B cell (primary cell): ENCODE results near the gene OR52E2. TPM values are rescaled to one million over a fixed set of nuclear protein-coding genes. Genes with fewer than 3 reads are reported as not detected.

ENCODE experiments used
- ATAC-seq: fragments of 200-7000 bp; cut with Tn5 transposase; one replicate; pipeline ENCODE4 v1.10.0; 2021; ENCODE audit warnings: low read depth, mild to moderate bottlenecking, moderate number of reproducible peaks, moderate library complexity
- CTCF ChIA-PET: fragments of 350-600 bp; sonication (Branson Sonifier 250); formaldehyde crosslinking; loops from one replicate; lab custom pipeline; 2021; ENCODE audit warnings: antibody characterized with exemption, inconsistent platforms; lab: Charles Lee
- POLR2A ChIA-PET: fragments of 350-600 bp; sonication (Branson Sonifier 250); formaldehyde crosslinking; loops from one replicate; lab custom pipeline; 2021; ENCODE audit warnings: antibody characterized with exemption; lab: Charles Lee
- DNase-seq: peaks from one replicate; pipeline ENCODE4 v3.0.0; 2013
- H2AFZ ChIP-seq: 2 replicates; pipeline ENCODE4 v1.6.1; 2012; ENCODE audit warnings: mild to moderate bottlenecking, low read depth, low read length; ENCODE audit not compliant: insufficient read depth, poor library complexity, severe bottlenecking
- H3K27ac ChIP-seq, 2 donors: 1 replicate in 1 of 2; 2 replicates in 1 of 2; pipeline ENCODE4 v1.5.1; 2012 to 2013; ENCODE audit warnings: low read length in 2 of 2, mild to moderate bottlenecking in 2 of 2, moderate library complexity in 1 of 2
- H3K27me3 ChIP-seq, 4 experiments: fragments of 200-600 bp in 1 of 4; sonication (generic) in 1 of 4; replicated peaks in 1 of 4; 1 replicate in 2 of 4; 2 replicates in 2 of 4; pipeline versions ENCODE4 v1.6.1 to v1.7.0; 2013 to 2016; ENCODE audit warnings: low read length in 3 of 4, mild to moderate bottlenecking in 2 of 4, mixed read lengths in 1 of 4, moderate library complexity in 1 of 4; ENCODE audit not compliant: insufficient read depth in 4 of 4, control insufficient read depth in 3 of 4; ENCODE audit errors: control extremely low read depth in 1 of 4
- H3K36me3 ChIP-seq, 2 experiments: replicated peaks in 1 of 2; 1 replicate in 1 of 2; 2 replicates in 1 of 2; pipeline versions ENCODE4 v1.6.1 to v1.7.1; 2013; ENCODE audit warnings: low read length in 1 of 2; ENCODE audit not compliant: insufficient read depth in 2 of 2, control insufficient read depth in 1 of 2; ENCODE audit errors: control extremely low read depth in 1 of 2, extremely low read depth in 1 of 2
- H3K4me1 ChIP-seq, 2 donors: fragments of 200-600 bp in 1 of 2; sonication (generic) in 1 of 2; 1 replicate in 1 of 2; 2 replicates in 1 of 2; pipeline versions ENCODE4 v1.5.1 to v1.6.1; 2013 to 2017; ENCODE audit warnings: low read length in 2 of 2; ENCODE audit not compliant: control insufficient read depth in 2 of 2, insufficient read depth in 2 of 2
- H3K4me2 ChIP-seq: replicated peaks from 2 replicates; pipeline ENCODE3; 2012; ENCODE audit warnings: mild to moderate bottlenecking, low read depth, low read length; ENCODE audit not compliant: poor library complexity, severe bottlenecking
- H3K4me3 ChIP-seq, 5 experiments: fragments of 200-600 bp in 1 of 5; sonication (generic) in 1 of 5; 1 replicate in 3 of 5; 2 replicates in 2 of 5; pipeline versions ENCODE4 v1.5.1 to v1.7.0; 2011 to 2016; ENCODE audit warnings: low read length in 4 of 5, mild to moderate bottlenecking in 4 of 5, low read depth in 2 of 5, control low read depth in 1 of 5, moderate library complexity in 1 of 5; ENCODE audit not compliant: insufficient read depth in 1 of 5; ENCODE audit errors: control extremely low read depth in 1 of 5, extremely low read depth in 1 of 5
- H3K79me2 ChIP-seq: fragments of 200-600 bp; sonication (generic); one replicate; pipeline ENCODE4 v1.6.0; 2016; ENCODE audit warnings: low read length; ENCODE audit not compliant: control insufficient read depth, insufficient read depth
- H3K9ac ChIP-seq: fragments of 200-600 bp; sonication (generic); 2 replicates; pipeline ENCODE4 v1.6.1; 2017; ENCODE audit warnings: mild to moderate bottlenecking, low read length, moderate library complexity
- H3K9me3 ChIP-seq, 3 donors: one replicate each; pipeline versions ENCODE4 v1.6.1 to v1.7.1; 2013; ENCODE audit warnings: low read length in 2 of 3; ENCODE audit not compliant: control insufficient read depth in 2 of 3, insufficient read depth in 1 of 3; ENCODE audit errors: control extremely low read depth in 1 of 3
- H4K20me1 ChIP-seq: 2 replicates; pipeline ENCODE4 v1.6.0; 2012; ENCODE audit warnings: mild to moderate bottlenecking, low read length; ENCODE audit not compliant: insufficient read depth, control insufficient read depth, poor library complexity, severe bottlenecking
- H3K27ac Mint-ChIP-seq: one replicate; pipeline ENCODE4 v1.8.0; 2021; ENCODE audit warnings: mixed read lengths
- H3K27me3 Mint-ChIP-seq: one replicate; pipeline ENCODE4 v1.8.0; 2021; ENCODE audit warnings: mixed read lengths
- H3K4me1 Mint-ChIP-seq: one replicate; pipeline ENCODE4 v1.8.0; 2021; ENCODE audit warnings: mixed read lengths
- H3K4me3 Mint-ChIP-seq: one replicate; pipeline ENCODE4 v1.8.0; 2021; ENCODE audit warnings: mixed read lengths
- H3K9me3 Mint-ChIP-seq: one replicate; pipeline ENCODE4 v1.8.0; 2022; ENCODE audit warnings: mixed read lengths; ENCODE audit not compliant: insufficient read depth
- EZH2 ChIP-seq: IDR thresholded peaks from 2 replicates; pipeline ENCODE4 v1.6.1; 2012; ENCODE audit warnings: borderline replicate concordance, low read depth, mild to moderate bottlenecking, moderate library complexity, low read length; ENCODE audit not compliant: insufficient read depth, poor library complexity, severe bottlenecking
- WGBS: methylation state at CpG from one replicate; pipeline ENCODE4 v1.1.5; 2013; ENCODE audit warnings: missing lambda C conversion rate; ENCODE audit not compliant: insufficient coverage; 5-methylcytosine and 5-hydroxymethylcytosine counted together
- intact Hi-C: fragments of 100-400 bp; cut with micrococcal nuclease; formaldehyde crosslinking; loops from one replicate; pipeline ENCODE4 v1.10.0; 2022
- polyA minus RNA-seq: library from RNA; depleted of rRNA, polyadenylated mRNA; stranded (reverse); fragments of >200 nt; gene quantifications from 2 replicates; pipeline ENCODE4 v1.2.3, GENCODE V29; 2012
- polyA plus RNA-seq: library from polyadenylated mRNA; depleted of rRNA; stranded (reverse); fragments of >200 nt; gene quantifications from 2 replicates; pipeline ENCODE4 v1.2.3, GENCODE V29; 2012
- total RNA-seq, 2 donors: library from RNA; stranded (reverse); fragments of 120-200 nt in 1 of 2; gene quantifications; 1 replicate in 1 of 2; 2 replicates in 1 of 2; pipeline versions ENCODE4 v1.2.3 to v1.2.4, GENCODE V29; 2013 to 2022
- TF ChIP-seq, protein P1 (sequence below): fragments of 200-600 bp; IDR thresholded peaks from one replicate; pipeline ENCODE4 v1.8.0; 2022; ENCODE audit warnings: antibody characterized with exemption, mild to moderate bottlenecking

OR52E2 gene
- total RNA-seq (not detected in 2 replicates), polyA plus RNA-seq (not detected in 2 replicates), polyA minus RNA-seq (not detected in 2 replicates)
- not detected for total RNA-seq (2013)

DNA sequence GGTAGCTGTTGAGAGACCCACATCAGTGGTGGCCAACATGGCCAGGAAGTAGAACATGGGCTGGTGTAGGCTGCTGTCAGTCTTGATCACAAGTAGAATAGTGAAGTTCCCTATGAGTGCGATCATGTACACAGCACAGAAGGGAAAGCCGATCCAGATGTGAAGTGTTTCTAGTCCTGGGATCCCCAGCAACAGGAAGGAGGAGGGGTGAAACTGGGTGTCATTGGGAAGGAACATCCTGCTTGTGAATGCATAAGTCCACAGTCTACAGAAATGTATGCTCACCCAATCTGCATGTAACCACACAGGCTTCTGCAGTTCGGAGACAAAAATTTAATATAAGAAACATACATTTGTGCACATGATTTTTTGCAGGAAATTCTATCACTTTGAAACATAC is at the start of gene OR52E2:
Gene OR52E2 (minus strand): TSS at position 237 of the 400 bp plus-strand sequence. CDS start 0 bp downstream, at position 237.
- 100% methylated on average over 2 of the region's 3 CpGs for WGBS
- no peak within 1 kb of the TSS for H3K4me2 ChIP-seq
- H3K4me3 ChIP-seq: no peak within 1 kb of the TSS
- H3K4me1 ChIP-seq: no peaks in the 10 kb centered on the region
- intact Hi-C loops: no loop called here
- no peaks in the 10 kb centered on the region for H4K20me1 ChIP-seq
- ChIA-PET CTCF (no interaction called here), POLR2A (no interaction called here)
- H3K27ac ChIP-seq: no peak within 1 kb of the TSS
- H3K27me3 ChIP-seq: no peaks in the 10 kb centered on the region
- H3K27ac Mint-ChIP-seq: no peak within 1 kb of the TSS
- TF ChIP-seq, protein P1, sequence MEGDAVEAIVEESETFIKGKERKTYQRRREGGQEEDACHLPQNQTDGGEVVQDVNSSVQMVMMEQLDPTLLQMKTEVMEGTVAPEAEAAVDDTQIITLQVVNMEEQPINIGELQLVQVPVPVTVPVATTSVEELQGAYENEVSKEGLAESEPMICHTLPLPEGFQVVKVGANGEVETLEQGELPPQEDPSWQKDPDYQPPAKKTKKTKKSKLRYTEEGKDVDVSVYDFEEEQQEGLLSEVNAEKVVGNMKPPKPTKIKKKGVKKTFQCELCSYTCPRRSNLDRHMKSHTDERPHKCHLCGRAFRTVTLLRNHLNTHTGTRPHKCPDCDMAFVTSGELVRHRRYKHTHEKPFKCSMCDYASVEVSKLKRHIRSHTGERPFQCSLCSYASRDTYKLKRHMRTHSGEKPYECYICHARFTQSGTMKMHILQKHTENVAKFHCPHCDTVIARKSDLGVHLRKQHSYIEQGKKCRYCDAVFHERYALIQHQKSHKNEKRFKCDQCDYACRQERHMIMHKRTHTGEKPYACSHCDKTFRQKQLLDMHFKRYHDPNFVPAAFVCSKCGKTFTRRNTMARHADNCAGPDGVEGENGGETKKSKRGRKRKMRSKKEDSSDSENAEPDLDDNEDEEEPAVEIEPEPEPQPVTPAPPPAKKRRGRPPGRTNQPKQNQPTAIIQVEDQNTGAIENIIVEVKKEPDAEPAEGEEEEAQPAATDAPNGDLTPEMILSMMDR: no peak
- no peak for TF ChIP-seq EZH2
- no peak within 1 kb of the TSS for H2AFZ ChIP-seq
- no peaks in the 10 kb centered on the region for H3K9me3 ChIP-seq
- H3K4me1 Mint-ChIP-seq: no peaks in the 10 kb centered on the region
- peaks cover 2% of the 10 kb centered on the region for H3K9me3 Mint-ChIP-seq
- H3K36me3 ChIP-seq: no peaks in the 10 kb centered on the region
- H3K79me2 ChIP-seq: no peaks in the 10 kb centered on the region
- no peak within 1 kb of the TSS for H3K9ac ChIP-seq
- peaks cover 9% of the 10 kb centered on the region for H3K27me3 Mint-ChIP-seq
- no peak for ATAC-seq
- H3K4me3 Mint-ChIP-seq: no peak within 1 kb of the TSS
- DNase-seq: no peak

DNA sequence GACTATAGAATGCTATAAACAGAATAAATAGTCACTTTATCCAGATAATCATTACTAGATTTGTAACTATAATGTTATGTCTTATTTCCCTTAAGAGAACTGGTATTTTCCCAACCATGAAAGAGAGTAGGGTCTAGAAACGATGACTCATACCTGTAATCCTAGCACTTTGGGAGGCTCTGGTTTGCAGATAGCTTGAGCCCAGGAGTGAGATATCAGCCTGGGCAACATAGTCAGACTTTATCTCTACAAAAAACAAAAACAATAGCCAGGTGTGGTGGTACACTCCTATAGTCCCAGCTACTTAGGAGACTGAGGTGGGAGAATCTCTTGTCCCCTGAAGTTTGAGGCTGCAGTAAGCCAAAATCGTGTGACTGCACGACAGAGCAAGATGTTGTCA is 47.9 kb upstream of the OR52E2 start:
- no peak overlapping the region for H3K27ac ChIP-seq
- Mint-ChIP-seq H3K27ac (no peak overlapping the region), H3K4me1 (no peaks in the 10 kb centered on the region), H3K4me3 (no peak overlapping the region), H3K9me3 (no peaks in the 10 kb centered on the region), H3K27me3 (peaks cover 6% of the 10 kb centered on the region)
- TF ChIP-seq, protein P1: no peak
- TF ChIP-seq EZH2: no peak
- POLR2A ChIA-PET: no interaction called here
- H2AFZ ChIP-seq: no peak overlapping the region
- DNase-seq (no peak), ATAC-seq (no peak)
- intact Hi-C loops: no loop called here
- H3K36me3 ChIP-seq: no peaks in the 10 kb centered on the region
- H3K79me2 ChIP-seq: no peaks in the 10 kb centered on the region
- CTCF ChIA-PET: no interaction called here
- 88% methylated on average over 2 of the region's 3 CpGs for WGBS
- no peak overlapping the region for H3K9ac ChIP-seq
- H3K4me3 ChIP-seq: no peak overlapping the region
- H4K20me1 ChIP-seq: no peaks in the 10 kb centered on the region
- no peaks in the 10 kb centered on the region for H3K4me1 ChIP-seq
- H3K27me3 ChIP-seq: no peaks in the 10 kb centered on the region
- no peak overlapping the region for H3K4me2 ChIP-seq
- no peaks in the 10 kb centered on the region for H3K9me3 ChIP-seq
